HepG2 (cell line): ENCODE measurements around the gene PLIN5. TPM values are rescaled to one million over a fixed set of nuclear protein-coding genes. Genes with fewer than 3 reads are reported as not detected.
A peak's percentile ranks its signal among the peaks of the same experiment; 100 is the strongest.

Experiments used
- ARID5B ChIP-seq: IDR thresholded peaks from 2 replicates; pipeline ENCODE4 v1.4.0; 2020; ENCODE audit warnings: mild to moderate bottlenecking, missing genetic modification reagents
- CCAR2 ChIP-seq: fragments of 200-400 bp; formaldehyde crosslinking; optimal IDR thresholded peaks from 2 replicates; pipeline ENCODE3; 2018; ENCODE audit warnings: low read depth, mild to moderate bottlenecking, low read length, moderate library complexity
- DNMT3B ChIP-seq: conservative IDR thresholded peaks from 2 replicates; pipeline ENCODE4 v1.6.1; 2016; ENCODE audit warnings: missing biosample characterization, control low read depth
- ELF1 ChIP-seq: sonication (generic); formaldehyde crosslinking; IDR thresholded peaks from 2 replicates; pipeline ENCODE4 v1.4.0; 2020; ENCODE audit warnings: missing genetic modification reagents
- EP300 ChIP-seq, 3 experiments: sonication (generic) in 1 of 3; formaldehyde crosslinking in 1 of 3; IDR thresholded peaks; 2 replicates each; pipeline versions ENCODE4 v1.5.1 to v1.6.1; 2011 to 2020; ENCODE audit warnings: low read depth in 2 of 3, low read length in 2 of 3, borderline replicate concordance in 1 of 3, improper control_type of control experiment in 1 of 3, mild to moderate bottlenecking in 1 of 3, missing genetic modification reagents in 1 of 3, moderate library complexity in 1 of 3
- ISL2 ChIP-seq: sonication (generic); formaldehyde crosslinking; IDR thresholded peaks from 2 replicates; pipeline ENCODE4 v1.5.0; 2020; ENCODE audit warnings: missing genetic modification reagents
- KLF16 ChIP-seq, 2 experiments: sonication (generic) in 1 of 2; formaldehyde crosslinking in 1 of 2; IDR thresholded peaks; 2 replicates each; pipeline versions ENCODE4 v1.6.1 to v1.8.0; 2016 to 2023; ENCODE audit warnings: missing genetic modification reagents in 2 of 2, missing compliant biosample characterization in 1 of 2
- MAX ChIP-seq: IDR thresholded peaks from 2 replicates; pipeline ENCODE4 v1.6.1; 2012; ENCODE audit warnings: inconsistent platforms
- NFATC3 ChIP-seq: sonication (generic); formaldehyde crosslinking; IDR thresholded peaks from 2 replicates; pipeline ENCODE4 v1.5.1; 2020; ENCODE audit warnings: mild to moderate bottlenecking, missing genetic modification reagents
- NR2C2 ChIP-seq: sonication (generic); formaldehyde crosslinking; IDR thresholded peaks from 2 replicates; pipeline ENCODE4 v1.4.0; 2020; ENCODE audit warnings: missing genetic modification reagents, mild to moderate bottlenecking, moderate library complexity, borderline replicate concordance
- PLRG1 ChIP-seq: fragments of 450-650 bp; conservative IDR thresholded peaks from 2 replicates; pipeline ENCODE4 v1.6.1; 2016
- RFXAP ChIP-seq: sonication (generic); formaldehyde crosslinking; IDR thresholded peaks from 2 replicates; pipeline ENCODE4 v1.4.0; 2020; ENCODE audit warnings: missing genetic modification reagents, borderline replicate concordance
- RORA ChIP-seq: sonication (generic); formaldehyde crosslinking; IDR thresholded peaks from 2 replicates; pipeline ENCODE4 v1.5.0; 2020; ENCODE audit warnings: mild to moderate bottlenecking, missing genetic modification reagents, moderate library complexity
- ZBTB3 ChIP-seq: sonication (generic); formaldehyde crosslinking; IDR thresholded peaks from 2 replicates; pipeline ENCODE4 v1.4.0; 2020; ENCODE audit warnings: low read depth, mild to moderate bottlenecking, moderate library complexity, missing genetic modification reagents, borderline replicate concordance
- ZMAT5 ChIP-seq: sonication (generic); formaldehyde crosslinking; IDR thresholded peaks from 2 replicates; pipeline ENCODE4 v1.5.0; 2020; ENCODE audit warnings: mild to moderate bottlenecking, low read depth, missing genetic modification reagents, borderline replicate concordance
- ZNF281 ChIP-seq: sonication (generic); formaldehyde crosslinking; IDR thresholded peaks from 2 replicates; pipeline ENCODE4 v1.4.0; 2020; ENCODE audit warnings: missing genetic modification reagents, borderline replicate concordance
- ZNF652 ChIP-seq: IDR thresholded peaks from 2 replicates; pipeline ENCODE4 v1.6.1; 2016; ENCODE audit warnings: low read depth, borderline replicate concordance
- ZSCAN22 ChIP-seq: sonication (generic); formaldehyde crosslinking; IDR thresholded peaks from 2 replicates; pipeline ENCODE4 v1.4.0; 2020; ENCODE audit warnings: mild to moderate bottlenecking, missing genetic modification reagents
- polyA plus RNA-seq, 8 experiments: library from polyadenylated mRNA; depleted of rRNA in 3 of 8; stranded (reverse) in 7 of 8; unstranded in 1 of 8; fragments of >200 nt; fragmentation: Illumina TruSeq in 4 of 8; extraction: Trizol in 4 of 8; gene quantifications; 2 replicates each; pipeline versions ENCODE4 v1.2.1 to v1.2.3, GENCODE V29; 2011 to 2016; ENCODE audit warnings: low read depth in 4 of 8, missing spikeins in 1 of 8, mixed read lengths in 1 of 8; ENCODE audit not compliant: insufficient read depth in 1 of 8
- total RNA-seq, 5 experiments: library from RNA; depleted of rRNA; stranded (reverse); fragments of >200 nt; fragmentation: Illumina TruSeq; extraction: Trizol; gene quantifications; 2 replicates each; pipeline ENCODE4 v1.2.3, GENCODE V29; 2016; ENCODE audit warnings: low read depth in 1 of 5

Gene PLIN5
- total and polyA plus RNA-seq, 2 of the 13 experiments (the other 11 are each of a cell fraction or from before 2014, with no cell fraction given): 1.8 to 4.8 TPM

- TF ChIP-seq PLRG1 (no peak), NFATC3 (CRISPR knock-in tag) (no peak), ISL2 (CRISPR knock-in tag) (peak; percentile 58; the same call in 1 of the 2 replicates), ZSCAN22 (no peak), NR2C2 (CRISPR knock-in tag) (peak; percentile 86), ZBTB3 (CRISPR knock-in tag) (no peak), EP300 (IDR thresholded peaks at IDR 0.05; ENCODE audit: low read depth in 2 of 2, low read length in 2 of 2) (peak in 1 of 2 experiments; percentile 69; a peak in 3 of 4 replicates), EP300 (CRISPR knock-in tag; IDR thresholded peaks at IDR 0.05; ENCODE audit: borderline replicate concordance) (peak; percentile 64), ARID5B (CRISPR knock-in tag) (peak; percentile 57; the same call in 1 of the 2 replicates), DNMT3B (CRISPR knock-in tag) (no peak), RFXAP (CRISPR knock-in tag) (peak; percentile 35; the same call in 1 of the 2 replicates), ZMAT5 (CRISPR knock-in tag) (no peak), ELF1 (CRISPR knock-in tag) (peak; percentile 80), ZNF652 (CRISPR knock-in tag) (no peak), MAX (peak; percentile 27; the same call in 1 of the 2 replicates), ZNF281 (CRISPR knock-in tag) (peak; percentile 87), CCAR2 (no peak), KLF16 (CRISPR knock-in tag; IDR thresholded peaks at IDR 0.05) (peak in 1 of 2 experiments; percentile 68; a peak in 1 of 4 replicates), RORA (CRISPR knock-in tag) (no peak)
These were observed 4.9 kb upstream of the PLIN5 start, which contains the start of gene LRG1 (continued) for GRCh38 chr19:4539693-4540581.
